ENCODE results near the gene EFCAB11. TPM values are rescaled to one million over a fixed set of nuclear protein-coding genes. Genes with fewer than 3 reads are reported as not detected.

The EFCAB11 gene
- total and polyA plus RNA-seq, 2 of the 8 experiments (the other 6 are each of a cell fraction or from before 2014, with no cell fraction given), result 6.8 to 12.8 TPM

DNA sequence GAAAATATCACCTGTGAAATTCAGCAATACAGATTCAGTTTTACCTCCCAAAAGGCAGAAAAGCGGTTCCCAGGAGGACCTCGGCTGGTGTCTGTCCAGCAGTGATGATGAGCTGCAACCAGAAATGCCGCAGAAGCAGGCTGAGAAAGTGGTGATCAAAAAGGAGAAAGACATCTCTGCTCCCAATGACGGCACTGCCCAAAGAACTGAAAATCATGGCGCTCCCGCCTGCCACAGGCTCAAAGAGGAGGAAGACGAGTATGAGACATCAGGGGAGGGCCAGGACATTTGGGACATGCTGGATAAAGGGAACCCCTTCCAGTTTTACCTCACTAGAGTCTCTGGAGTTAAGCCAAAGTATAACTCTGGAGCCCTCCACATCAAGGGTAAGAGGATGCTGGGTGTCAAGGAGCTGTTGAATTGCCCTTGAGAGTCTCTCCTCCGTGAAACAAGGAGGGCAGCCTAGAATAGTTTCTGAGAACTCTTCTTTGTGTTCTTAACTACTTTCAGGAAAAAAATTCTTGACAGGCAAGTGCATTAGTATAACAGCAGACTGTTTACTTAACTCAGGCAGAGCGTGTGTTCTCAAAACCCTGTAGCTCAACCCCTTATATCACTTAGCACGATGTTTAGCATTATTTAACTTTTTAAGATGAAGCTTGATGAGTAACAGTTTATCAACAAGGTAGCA, 8.9 kb upstream of the EFCAB11 start:
- H3K4me2 ChIP-seq (ENCODE audit: insufficient read depth in 1 of 2, low read depth in 2 of 2, low read length in 2 of 2), result no peak overlapping the region
- H2AK5ac ChIP-seq (ENCODE audit: low read depth, low read length), result no peak overlapping the region
- TF ChIP-seq KDM1A (IDR thresholded peaks at IDR 0.05; ENCODE audit: borderline replicate concordance, low read length) (no peak), KDM5A (IDR thresholded peaks at IDR 0.05; ENCODE audit: low read length) (no peak), EGR1 (IDR thresholded peaks at IDR 0.05; ENCODE audit: borderline replicate concordance, low read depth, low read length) (no peak), SIRT6 (IDR thresholded peaks at IDR 0.05; ENCODE audit: low read length) (no peak), EP300 (IDR thresholded peaks at IDR 0.05; ENCODE audit: borderline replicate concordance in 1 of 2, low read depth in 2 of 2, low read length in 2 of 2) (no peak), KDM4A (IDR thresholded peaks at IDR 0.05; ENCODE audit: low read depth, low read length, severe bottlenecking) (no peak), NANOG (IDR thresholded peaks at IDR 0.05; ENCODE audit: insufficient read depth, low read depth, low read length, poor library complexity, severe bottlenecking) (no peak), PHF8 (conservative IDR thresholded peaks at IDR 0.05; ENCODE audit: low read depth, low read length) (no peak), MAFK (IDR thresholded peaks at IDR 0.05; ENCODE audit: low read depth, low read length) (no peak)
- TF ChIP-seq, protein P1, sequence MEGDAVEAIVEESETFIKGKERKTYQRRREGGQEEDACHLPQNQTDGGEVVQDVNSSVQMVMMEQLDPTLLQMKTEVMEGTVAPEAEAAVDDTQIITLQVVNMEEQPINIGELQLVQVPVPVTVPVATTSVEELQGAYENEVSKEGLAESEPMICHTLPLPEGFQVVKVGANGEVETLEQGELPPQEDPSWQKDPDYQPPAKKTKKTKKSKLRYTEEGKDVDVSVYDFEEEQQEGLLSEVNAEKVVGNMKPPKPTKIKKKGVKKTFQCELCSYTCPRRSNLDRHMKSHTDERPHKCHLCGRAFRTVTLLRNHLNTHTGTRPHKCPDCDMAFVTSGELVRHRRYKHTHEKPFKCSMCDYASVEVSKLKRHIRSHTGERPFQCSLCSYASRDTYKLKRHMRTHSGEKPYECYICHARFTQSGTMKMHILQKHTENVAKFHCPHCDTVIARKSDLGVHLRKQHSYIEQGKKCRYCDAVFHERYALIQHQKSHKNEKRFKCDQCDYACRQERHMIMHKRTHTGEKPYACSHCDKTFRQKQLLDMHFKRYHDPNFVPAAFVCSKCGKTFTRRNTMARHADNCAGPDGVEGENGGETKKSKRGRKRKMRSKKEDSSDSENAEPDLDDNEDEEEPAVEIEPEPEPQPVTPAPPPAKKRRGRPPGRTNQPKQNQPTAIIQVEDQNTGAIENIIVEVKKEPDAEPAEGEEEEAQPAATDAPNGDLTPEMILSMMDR (IDR thresholded peaks at IDR 0.05; ENCODE audit: control extremely low read depth in 1 of 3, insufficient read depth in 1 of 3, low read depth in 1 of 3, low read length in 3 of 3), result no peak
- H3K79me1 ChIP-seq (ENCODE audit: low read depth, low read length), result peaks cover 2% of the 10 kb centered on the region
- H4K20me1 ChIP-seq (replicated peaks in 1 of 2; ENCODE audit: control insufficient read depth in 1 of 2, insufficient read depth in 2 of 2, low read length in 2 of 2), result peaks cover 1 to 2% of the 10 kb centered on the region in 2 experiments
- H3K23me2 ChIP-seq (ENCODE audit: low read depth, low read length), result no peaks in the 10 kb centered on the region
- no peak overlapping the region for H2BK12ac ChIP-seq (ENCODE audit: low read depth, low read length)
- no peak overlapping the region for H4K91ac ChIP-seq (replicated peaks; ENCODE audit: insufficient read length, low read length)
- WGBS, 2 experiments (ENCODE audit: extremely low coverage in 1 of 2, insufficient coverage in 1 of 2, insufficient read length in 1 of 2, insufficient replicate concordance in 2 of 2, low coverage in 1 of 2, low lambda C conversion rate in 2 of 2, missing lambda C conversion rate in 1 of 2), result 88% methylated on average over 10 of the region's 10 CpGs; no CpG with 5 or more reads in 1 of the 2 experiments
- H3K56ac ChIP-seq (replicated peaks; ENCODE audit: insufficient read length, low read depth, low read length), result no peak overlapping the region
- no peak overlapping the region for H4K8ac ChIP-seq (ENCODE audit: extremely low read depth, insufficient read depth, low read length)
- no peak overlapping the region for H3K9ac ChIP-seq (replicated peaks in 1 of 4; ENCODE audit: extremely low read depth in 1 of 4, low read depth in 3 of 4, low read length in 3 of 4)
- peaks cover 0 to 8% of the 10 kb centered on the region in 2 experiments; a peak in 2 of 4 replicates for H3K79me2 ChIP-seq (ENCODE audit: control insufficient read depth in 1 of 2, insufficient read depth in 2 of 2, low read length in 2 of 2)
- no peak overlapping the region for H3K27ac ChIP-seq (ENCODE audit: low read depth, low read length)
- FAIRE-seq (no peak), DNase-seq (ENCODE audit: low read depth in 1 of 2, low spot score in 2 of 2) (no peak)
- no peak overlapping the region for H3K4ac ChIP-seq (replicated peaks; ENCODE audit: insufficient read length, low read depth, low read length)
- no peak overlapping the region for H4K5ac ChIP-seq (ENCODE audit: insufficient read length, low read depth, low read length)
- H3K18ac ChIP-seq (ENCODE audit: extremely low read depth, low read length), result no peak overlapping the region
- no peak overlapping the region for H2BK15ac ChIP-seq (ENCODE audit: low read length)
- no peak overlapping the region for H3K23ac ChIP-seq (ENCODE audit: insufficient read length)
- no peak overlapping the region for H2AFZ ChIP-seq (ENCODE audit: low read length)
- H3K9me3 ChIP-seq (ENCODE audit: insufficient read depth in 2 of 2, low read depth in 1 of 2, low read length in 1 of 2), result no peaks in the 10 kb centered on the region
- no peak overlapping the region for H3K14ac ChIP-seq (ENCODE audit: insufficient read length)
- H3K4me1 ChIP-seq (replicated peaks in 1 of 4; ENCODE audit: control insufficient read depth in 3 of 4, insufficient read depth in 4 of 4, low read length in 3 of 4), result peaks cover 0 to 10% (median 0%) of the 10 kb centered on the region in 4 experiments; a peak in 1 of 7 replicates
- H3K36me3 ChIP-seq (ENCODE audit: control insufficient read depth in 2 of 4, insufficient read depth in 4 of 4, low read length in 3 of 4), result peaks cover 11 to 44% (median 27%) of the 10 kb centered on the region in 4 experiments
- H3K4me3 ChIP-seq (ENCODE audit: extremely low read depth in 1 of 4, insufficient read depth in 2 of 4, low read depth in 3 of 4, low read length in 4 of 4), result no peak overlapping the region
- no peaks in the 10 kb centered on the region for H3K27me3 ChIP-seq (replicated peaks in 1 of 4; ENCODE audit: control insufficient read depth in 3 of 4, extremely low read depth in 1 of 4, insufficient read depth in 3 of 4, low read length in 3 of 4)
- CTCF ChIA-PET (ENCODE audit: partially characterized antibody), result interaction anchor here (0.7 to 2.1 kb wide), 4 partner anchors 8 to 24 kb away, joined by 3 to 14 read pairs (median 6); no protein-coding TSS in a partner anchor
- POLR2A ChIA-PET (ENCODE audit: partially characterized antibody), result no interaction called here
- H2BK20ac ChIP-seq (ENCODE audit: low read length), result no peak overlapping the region
- no peak overlapping the region for H2BK5ac ChIP-seq (ENCODE audit: low read depth, low read length)
- no peak overlapping the region for H2BK120ac ChIP-seq (replicated peaks; ENCODE audit: low read depth, low read length)
